Thyroid gland (tissue), 4 donors: ENCODE data around the gene VPS45.

Experiments
- POLR2A ChIP-seq, 2 donors: fragments of 450-650 bp; IDR thresholded peaks; one replicate each; pipeline ENCODE4 v1.6.1; 2017; ENCODE audit warnings: antibody characterized with exemption in 2 of 2, mild to moderate bottlenecking in 2 of 2, moderate library complexity in 1 of 2
- TF ChIP-seq, protein P1 (sequence below), 6 experiments: fragments of 200-600 bp in 3 of 6; fragments of 450-650 bp in 3 of 6; sonication (generic) in 3 of 6; IDR thresholded peaks; one replicate each; pipeline ENCODE4 v1.5.1; 2016 to 2019; ENCODE audit warnings: antibody characterized with exemption in 6 of 6, mild to moderate bottlenecking in 2 of 6, inconsistent platforms in 1 of 6, moderate library complexity in 1 of 6

DNA sequence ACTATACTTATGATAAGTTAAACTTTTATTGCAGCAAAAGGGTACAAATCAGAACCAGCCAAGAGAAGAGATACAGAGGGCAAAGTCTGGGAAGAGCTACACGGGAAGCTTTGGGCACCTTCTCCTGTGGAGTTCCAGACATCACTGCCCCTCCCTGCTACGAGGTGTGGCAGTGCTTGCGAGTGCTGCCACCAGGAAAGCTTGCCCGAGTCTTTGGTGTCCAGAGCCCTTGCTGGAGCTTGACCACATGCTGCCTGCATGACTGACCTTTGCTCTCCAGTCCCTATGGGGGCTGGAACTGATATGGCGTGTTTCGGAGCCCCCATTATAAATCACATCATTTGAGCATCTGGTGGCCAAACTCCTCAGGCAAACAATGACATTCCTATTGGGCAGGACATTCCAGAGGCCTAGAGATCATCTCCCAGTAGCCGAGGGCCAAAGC, 105.6 kb downstream of the VPS45 start:
- TF ChIP-seq, protein P1, sequence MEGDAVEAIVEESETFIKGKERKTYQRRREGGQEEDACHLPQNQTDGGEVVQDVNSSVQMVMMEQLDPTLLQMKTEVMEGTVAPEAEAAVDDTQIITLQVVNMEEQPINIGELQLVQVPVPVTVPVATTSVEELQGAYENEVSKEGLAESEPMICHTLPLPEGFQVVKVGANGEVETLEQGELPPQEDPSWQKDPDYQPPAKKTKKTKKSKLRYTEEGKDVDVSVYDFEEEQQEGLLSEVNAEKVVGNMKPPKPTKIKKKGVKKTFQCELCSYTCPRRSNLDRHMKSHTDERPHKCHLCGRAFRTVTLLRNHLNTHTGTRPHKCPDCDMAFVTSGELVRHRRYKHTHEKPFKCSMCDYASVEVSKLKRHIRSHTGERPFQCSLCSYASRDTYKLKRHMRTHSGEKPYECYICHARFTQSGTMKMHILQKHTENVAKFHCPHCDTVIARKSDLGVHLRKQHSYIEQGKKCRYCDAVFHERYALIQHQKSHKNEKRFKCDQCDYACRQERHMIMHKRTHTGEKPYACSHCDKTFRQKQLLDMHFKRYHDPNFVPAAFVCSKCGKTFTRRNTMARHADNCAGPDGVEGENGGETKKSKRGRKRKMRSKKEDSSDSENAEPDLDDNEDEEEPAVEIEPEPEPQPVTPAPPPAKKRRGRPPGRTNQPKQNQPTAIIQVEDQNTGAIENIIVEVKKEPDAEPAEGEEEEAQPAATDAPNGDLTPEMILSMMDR (IDR thresholded peaks at IDR 0.05), result no peak
- no peak for TF ChIP-seq POLR2A (IDR thresholded peaks at IDR 0.05)
